ENCODE data around the gene SCN9A.
"Not testable (repeated sequence)": the region's sequence is repeated elsewhere in the genome, so short reads cannot be mapped to it uniquely, and the experiment has no call there.

Gene SCN9A

DNA sequence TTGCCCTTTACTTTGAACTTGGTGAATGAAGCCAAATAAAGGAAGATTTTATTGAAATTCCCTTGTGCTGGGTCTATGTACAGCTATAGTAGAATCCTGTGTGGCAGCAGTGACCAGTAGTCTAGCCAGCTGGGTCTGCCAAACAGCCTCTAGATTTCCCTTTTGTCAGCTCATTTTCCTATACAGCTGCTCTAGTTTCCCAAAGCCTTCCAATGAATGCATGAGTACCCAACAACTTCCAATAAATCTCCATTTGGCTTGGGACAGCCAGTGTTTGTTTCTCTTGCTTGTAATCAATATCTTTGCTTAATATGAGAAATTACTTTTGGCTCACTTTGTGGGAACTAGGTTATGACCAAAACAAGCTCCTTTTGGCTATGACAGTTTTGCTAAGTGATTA lies 43.6 kb downstream of the SCN9A start:
- DNase-seq, result no peak

DNA sequence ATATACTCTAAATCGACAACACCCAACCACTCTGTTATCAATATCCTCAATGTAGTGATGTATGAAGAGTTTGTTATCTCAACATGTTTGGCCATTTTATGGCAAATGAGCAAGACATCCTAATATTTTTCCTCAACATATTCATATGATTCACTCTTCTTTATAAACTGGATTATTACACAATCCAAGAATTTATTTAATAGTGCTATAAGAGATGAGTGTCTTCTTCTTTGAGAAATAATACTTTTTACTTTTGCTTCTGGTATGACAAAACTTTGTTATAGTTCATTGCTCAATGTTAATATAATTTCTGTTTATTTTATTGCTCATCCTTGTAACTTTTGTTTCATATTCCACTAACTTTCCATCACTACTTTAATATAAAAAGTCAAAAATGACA lies 44.3 kb downstream of the SCN9A start:
- no peak for DNase-seq

DNA sequence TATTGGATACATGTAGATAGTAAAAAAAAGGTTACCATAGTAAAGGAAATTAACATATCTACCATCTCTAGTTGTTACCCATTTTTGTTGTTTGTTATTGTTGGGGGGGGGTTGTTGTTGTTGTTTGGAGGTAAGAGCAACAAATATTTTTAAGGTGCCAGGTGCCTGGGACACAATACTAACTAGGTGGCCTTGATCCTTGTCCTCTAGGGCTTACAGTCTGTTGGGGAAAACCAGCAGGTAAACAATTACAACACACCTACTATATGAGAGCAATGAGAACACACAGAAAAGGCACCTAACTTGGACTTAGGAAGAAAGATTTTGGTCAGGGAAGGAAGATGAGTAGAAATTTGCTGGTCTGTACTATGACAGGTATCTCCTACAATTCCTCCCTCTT lies 46.3 kb downstream of the SCN9A start:
- no peak for DNase-seq

DNA sequence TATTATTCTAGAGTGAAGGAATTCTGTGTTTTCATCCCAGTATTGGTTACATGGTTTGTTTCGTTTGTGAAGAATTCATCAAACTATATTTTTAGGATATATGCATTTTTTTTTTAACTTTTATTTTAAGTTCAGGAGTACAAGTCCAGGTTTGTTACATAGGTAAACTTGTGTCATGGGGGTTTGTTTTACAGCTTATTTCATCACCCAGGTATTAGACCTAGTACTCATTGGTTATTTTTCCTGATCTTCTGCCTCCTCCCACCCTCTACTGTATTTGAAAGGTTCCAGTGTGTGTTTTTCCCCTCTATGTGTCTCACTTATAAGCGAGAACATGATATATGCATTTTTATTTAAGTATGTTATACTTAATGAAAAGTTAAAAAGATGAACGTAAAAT lies 47.6 kb downstream of the SCN9A start:
- DNase-seq, result no peak

DNA sequence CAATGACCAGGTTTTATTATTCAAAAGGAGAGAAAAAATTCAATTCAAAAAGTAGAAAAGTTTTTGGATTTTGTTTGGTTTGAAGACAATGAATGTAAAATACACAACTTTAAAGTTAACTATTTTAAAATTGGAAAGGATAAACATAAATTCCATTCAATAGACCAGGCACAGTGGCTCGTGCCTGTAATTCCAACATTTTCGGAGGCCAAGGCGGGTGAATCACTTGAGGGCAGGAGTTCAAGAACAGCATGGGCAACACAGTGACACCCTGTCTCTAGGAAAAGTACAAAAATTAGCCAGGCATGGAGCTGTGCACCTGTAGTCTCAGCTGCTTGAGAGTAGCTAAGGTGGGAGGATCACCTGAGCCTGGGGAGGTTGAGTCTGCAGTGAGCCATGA lies 54.7 kb downstream of the SCN9A start:
- DNase-seq, result no peak

DNA sequence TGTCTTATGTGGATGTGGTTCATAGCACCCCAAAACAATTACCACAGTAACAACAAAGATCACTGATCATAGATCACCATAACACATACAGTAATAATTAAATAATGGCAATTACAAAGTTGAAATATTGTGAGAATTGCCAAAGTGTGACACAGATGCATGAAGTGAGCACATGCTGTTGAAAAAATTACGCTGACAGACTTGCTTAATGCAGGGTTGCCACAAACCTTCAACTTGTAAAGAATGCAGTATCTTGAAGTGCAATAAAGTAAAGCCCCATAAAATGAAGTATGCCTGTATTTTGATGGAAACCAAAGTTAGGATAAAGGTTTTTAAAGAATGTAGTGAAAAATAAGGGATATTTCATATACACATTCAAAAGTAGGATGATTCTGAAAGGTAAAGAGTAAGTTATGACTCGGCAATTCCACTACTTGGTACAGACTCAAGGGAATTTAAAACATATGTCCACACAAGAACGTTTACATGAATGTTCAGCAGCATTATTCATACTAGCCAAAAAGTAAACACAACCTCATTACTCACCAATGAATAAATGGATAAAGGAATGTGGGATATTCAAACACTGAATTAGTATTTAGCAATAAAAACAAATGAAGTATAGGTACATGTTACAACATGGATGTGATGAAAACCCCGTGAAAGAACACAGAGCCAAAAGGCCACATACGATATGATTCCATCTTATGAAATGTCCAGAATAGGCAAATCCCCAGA lies 61.6 kb downstream of the SCN9A start:
- no peak for DNase-seq

DNA sequence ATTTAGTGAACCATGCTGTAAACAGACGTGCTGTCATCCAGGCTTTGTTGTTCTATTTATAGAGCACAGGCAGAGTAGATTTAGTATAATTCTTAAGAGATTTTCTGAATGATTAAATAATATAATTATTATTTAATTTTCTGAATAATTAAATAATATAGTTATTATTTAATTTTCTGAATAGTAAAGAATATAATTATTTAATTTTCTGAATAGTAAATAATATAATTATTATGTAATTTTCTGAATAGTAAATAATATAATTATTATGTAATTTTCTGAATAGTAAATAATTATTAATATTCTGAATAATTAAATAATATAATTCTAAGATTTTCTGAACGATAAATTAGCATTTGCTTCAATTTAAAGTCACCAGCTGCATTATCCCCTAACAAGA lies 62.9 kb downstream of the SCN9A start:
- not testable (repeated sequence) for DNase-seq

DNA sequence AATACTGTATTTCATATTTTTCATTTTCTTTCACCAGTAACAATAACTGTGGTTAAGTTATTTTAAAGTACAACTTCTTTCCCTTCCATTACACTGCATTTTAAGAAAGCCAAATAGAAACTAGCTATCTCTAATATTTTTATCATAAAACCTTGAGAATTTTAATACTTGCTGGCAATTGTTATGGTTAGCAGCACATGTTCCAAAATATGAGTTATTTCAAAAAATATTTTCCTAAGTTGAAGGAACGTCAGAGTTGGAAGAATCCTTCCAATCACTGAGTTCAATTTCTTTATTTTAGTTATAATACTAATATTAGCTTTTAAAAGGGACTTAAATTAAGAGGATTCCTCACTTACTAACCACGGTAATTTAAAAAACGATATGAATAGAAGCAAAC lies 68.4 kb downstream of the SCN9A start:
- no peak for DNase-seq

DNA sequence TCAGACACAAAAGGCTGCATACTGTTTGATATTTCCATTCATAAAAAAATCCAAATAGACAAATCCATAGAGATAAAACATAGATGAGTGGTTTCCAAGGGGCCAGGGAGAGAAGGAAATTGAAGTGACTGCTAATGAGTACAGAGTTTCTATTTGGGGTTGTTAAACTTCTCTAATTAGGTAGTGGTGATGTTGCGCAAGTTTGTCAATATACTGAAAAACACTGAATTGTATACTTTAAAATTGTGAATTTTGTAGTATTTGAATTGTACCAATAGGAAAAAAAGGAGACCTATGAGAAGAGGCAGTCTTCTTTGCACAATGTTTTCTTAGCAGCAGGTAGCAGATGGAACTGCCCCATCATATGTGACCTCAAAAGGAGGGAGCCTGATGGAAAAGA lies 71.1 kb downstream of the SCN9A start:
- DNase-seq, result no peak

DNA sequence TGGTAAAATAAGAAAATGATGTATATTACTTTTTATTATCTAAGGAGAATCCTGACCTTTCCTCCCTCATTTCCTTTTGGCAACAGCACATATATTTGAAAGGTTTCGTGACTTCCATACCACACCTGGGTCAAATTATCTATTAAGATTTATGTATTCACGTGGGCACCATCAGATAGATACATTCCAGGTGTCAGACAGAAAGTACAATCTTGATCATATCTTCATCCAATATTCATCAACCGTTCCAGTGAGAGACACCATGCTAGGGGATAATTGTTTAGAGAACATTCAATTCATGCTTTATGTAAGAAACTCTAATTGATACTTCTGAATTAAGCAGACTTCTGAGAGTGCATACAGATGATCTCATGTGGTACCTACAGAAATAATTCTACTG lies 73.7 kb downstream of the SCN9A start:
- DNase-seq, result no peak

DNA sequence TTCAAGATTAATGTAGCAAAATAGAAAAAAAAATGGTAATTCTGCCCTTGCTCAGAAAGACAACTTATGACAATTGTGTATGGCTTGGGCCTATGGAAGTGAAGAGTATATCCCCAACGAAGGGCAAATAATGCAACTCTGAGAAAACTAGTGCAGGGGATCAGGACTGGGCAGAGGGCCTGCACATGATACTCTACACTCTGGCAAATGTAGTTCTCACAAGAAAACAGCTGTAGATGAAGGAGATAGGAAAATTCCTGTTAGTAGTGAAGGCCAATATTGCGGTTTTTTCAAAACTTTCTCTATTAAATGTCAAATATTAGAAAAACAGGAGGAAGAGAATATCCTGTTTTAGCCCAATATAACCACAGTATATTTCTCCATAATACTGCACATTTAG lies 77.8 kb downstream of the SCN9A start:
- no peak for DNase-seq

DNA sequence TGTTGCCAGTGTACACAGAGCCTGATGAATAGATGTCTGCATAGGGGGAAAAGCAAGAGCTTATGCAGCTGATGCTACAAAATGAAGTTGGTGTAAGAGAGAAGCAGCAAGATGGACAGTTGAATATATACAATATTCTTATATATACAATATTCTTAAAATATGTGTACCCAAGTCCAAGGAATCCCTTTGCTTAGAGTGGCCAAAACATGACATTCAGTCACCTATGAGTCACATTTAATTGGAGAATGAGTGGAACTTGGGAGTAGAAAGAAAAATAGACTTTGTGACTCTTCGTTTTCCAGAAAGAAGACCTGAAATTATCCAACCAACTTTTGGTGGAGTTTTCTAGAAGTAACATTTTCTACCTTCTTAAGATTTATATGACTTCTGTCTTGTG lies 81.8 kb downstream of the SCN9A start:
- DNase-seq, result no peak

DNA sequence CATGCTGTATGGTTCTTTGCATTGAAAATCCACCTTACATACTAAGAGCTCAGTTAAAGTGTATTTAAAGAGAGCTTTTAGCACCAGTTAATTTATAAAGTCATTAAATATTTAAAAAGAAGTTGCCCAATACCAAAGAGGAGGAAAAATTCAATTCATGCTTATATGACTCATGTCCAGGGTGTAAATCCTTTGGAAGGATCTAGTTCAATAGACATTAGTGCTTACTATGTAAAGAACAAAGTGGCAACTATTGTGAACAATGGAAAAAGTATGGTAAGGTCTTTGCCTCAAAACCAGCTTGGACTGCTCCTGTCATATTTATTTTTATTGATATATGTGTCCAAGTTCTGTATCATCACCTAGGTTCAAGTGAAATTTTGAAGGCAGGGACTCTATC lies 90.5 kb downstream of the SCN9A start:
- DNase-seq, result no peak

DNA sequence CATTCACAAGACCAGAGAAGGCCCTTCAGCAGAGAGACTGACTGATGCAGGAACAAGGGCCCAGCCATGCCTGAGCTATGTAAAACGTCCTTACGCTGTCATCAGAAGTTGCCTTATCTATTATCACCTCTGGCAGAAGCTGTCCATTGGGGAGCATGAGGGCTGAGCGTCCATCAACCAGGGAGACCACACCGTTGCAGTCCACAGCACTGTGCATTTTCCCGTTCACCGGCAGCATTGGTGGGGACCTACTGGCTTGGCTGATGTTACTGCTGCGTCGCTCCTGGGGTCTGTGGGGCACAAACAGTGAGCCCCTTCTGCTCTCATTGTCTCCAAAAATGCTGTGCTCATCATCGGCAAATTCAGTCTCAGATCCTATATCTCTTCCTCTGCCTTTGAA lies 91.4 kb downstream of the SCN9A start:
- DNase-seq, result no peak

DNA sequence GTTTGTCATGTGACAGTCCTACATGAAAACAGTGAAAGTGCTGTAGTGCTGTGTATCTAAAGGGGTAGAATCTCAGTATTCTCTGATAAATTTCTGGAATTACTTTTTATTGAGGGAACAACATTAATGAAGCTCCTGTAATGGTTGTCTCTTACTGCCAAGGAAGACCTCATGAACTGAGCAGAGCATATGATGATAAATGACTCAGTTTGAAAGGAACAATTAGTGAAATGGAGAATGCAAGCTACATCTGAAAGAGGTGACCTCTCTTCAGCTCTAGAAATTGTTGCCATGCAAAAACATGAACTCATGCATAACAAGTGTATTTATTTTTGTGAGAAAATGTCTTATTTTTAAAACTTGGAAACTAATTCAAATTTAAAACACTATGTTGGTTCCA lies 93.6 kb downstream of the SCN9A start:
- no peak for DNase-seq

DNA sequence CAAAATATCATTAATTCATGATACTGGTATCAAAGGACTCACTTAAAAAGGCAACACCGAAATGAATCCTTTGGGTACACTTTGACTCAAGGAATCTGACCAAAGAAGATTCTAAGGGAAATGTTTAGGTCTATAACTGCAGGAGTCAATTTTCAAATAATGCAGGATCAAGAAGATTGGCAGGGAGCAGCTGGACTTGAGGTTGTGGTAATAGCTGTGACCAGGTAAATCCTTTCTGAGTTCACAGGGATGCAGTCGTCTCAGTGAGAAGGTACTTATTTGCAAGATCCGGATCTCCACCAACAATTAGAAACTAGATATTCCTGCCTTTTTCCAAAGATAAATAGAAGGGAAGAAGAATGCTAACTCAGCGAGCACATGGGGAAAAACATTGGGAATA lies 96.9 kb downstream of the SCN9A start:
- DNase-seq, result no peak

DNA sequence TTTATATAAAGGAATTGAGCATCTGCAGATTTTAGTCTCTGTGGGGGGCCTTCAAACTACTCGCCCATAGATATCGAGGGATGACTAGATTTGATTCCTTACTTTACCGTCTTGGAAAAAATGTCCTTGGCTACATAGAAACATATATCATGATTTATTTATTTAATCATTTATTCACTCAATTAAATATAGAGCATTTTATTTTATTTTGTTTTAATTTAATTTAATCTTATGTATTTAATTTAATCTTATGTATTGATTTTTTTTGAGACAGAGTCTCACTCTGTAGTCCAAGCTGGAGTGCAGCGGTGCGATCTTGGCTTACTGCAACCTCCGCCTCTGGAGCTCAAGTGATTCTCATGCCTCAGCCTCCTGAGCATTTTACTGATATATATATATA lies 105.4 kb downstream of the SCN9A start:
- DNase-seq, result no peak

DNA sequence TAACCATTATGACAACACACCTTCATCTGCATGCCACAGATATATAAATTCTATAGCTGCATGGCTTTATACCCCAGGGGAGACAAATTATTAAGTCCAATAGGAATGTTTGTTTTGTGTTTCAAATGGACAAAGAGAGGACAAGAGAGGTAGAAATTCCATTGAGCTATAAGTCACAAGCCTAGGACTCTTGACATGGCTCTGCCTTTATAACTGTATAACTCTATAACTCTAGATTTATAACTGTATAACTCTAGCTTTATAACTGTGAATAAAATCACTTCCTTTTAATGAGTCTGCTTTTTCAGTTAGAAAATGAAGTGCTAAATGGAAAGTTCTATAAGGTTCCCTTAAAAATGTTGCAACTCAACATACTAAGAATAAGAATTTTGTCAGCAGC lies 106.4 kb downstream of the SCN9A start:
- DNase-seq, result no peak

DNA sequence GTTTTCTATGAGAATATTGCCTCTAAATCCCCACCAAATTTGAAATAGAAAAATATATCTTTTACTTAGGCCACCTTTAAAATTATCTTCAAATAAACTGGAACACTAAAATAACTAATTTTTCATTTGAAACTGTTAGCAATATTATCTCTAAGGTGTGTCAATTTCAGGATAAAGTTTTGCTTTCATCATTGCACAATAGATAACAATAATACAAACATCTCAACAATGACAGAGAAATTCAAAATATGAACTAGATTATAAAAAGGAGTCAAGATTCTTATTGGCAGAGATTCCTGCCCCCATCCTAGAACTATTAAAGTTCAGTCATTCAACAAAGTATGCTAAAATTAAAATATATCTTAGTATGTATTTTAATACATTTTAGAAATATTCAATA lies 117.9 kb downstream of the SCN9A start:
- no peak for DNase-seq

DNA sequence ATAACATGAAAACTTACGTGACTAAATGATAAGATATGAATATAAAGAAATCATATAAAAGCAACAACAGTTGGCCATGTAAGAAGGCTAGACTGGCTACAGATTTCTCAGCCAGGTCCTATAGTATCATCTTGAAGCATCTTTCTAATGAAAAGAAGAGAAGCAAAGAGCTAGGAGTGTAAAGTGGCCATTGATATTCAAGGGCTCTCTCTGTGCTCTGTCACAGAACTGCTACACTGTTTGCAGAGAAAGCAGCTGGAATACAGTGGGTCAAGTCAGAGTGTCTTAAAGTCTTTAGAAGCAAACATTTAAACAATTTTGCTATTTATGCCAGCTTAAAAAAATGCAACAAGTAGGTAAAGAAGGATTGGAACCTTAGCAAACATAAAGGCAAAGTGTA lies 118.8 kb downstream of the SCN9A start:
- no peak for DNase-seq

DNA sequence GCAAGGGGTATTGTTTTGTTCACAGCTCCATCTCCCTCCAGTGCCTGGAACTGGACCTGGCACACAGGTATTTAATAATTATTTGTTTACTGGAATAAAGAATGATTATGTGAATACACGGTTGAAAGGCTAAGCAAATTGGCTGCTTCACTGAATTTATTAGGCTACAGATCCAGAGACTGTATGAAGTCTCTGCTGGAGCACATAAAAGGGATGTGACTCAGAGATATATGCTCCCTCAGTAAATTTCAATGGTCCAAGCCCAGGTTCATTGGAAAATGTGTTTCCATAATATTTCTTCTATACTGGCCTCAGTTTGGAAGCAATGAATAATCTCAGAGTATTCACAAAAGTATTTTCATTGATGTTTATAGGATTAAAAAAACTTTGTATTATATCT lies 126.4 kb downstream of the SCN9A start:
- DNase-seq, result no peak

DNA sequence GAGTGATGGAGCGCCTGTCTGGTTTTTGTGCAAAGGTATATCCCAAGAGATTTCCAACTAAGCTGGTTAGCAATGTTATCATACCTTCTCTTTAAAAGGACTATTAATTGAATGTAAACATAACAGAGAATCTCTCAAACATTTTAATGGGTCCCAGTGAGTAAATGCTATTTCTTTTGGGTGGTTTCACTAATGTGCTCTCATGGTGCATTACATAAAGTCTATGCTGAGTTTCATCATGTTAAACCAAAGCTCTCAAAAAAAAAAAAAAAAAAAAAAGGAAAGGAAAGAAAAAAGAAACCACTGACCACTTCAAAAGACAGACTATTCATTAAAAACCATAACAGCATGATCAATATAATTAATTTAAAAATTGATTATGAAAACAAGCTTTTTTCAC lies 128.8 kb downstream of the SCN9A start:
- DNase-seq, result no peak

DNA sequence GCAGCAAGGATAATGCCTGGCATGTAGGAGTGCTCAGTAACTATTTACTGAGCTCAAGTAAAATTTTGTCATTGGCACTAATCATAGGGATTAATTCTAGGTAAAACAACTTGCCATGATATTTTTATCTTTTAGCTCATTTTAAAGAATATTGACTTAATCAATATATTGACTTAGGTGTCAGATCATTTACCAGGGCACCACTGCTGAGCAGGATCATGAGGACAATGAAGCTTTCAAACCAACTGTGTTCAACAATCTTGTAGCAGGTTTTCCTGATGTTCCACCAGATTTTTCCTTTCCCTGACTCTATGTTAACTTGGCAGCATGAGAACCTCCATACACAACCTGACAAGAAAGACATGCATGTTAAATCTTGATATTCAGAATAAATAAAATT lies 133.4 kb downstream of the SCN9A start:
- no peak for DNase-seq

DNA sequence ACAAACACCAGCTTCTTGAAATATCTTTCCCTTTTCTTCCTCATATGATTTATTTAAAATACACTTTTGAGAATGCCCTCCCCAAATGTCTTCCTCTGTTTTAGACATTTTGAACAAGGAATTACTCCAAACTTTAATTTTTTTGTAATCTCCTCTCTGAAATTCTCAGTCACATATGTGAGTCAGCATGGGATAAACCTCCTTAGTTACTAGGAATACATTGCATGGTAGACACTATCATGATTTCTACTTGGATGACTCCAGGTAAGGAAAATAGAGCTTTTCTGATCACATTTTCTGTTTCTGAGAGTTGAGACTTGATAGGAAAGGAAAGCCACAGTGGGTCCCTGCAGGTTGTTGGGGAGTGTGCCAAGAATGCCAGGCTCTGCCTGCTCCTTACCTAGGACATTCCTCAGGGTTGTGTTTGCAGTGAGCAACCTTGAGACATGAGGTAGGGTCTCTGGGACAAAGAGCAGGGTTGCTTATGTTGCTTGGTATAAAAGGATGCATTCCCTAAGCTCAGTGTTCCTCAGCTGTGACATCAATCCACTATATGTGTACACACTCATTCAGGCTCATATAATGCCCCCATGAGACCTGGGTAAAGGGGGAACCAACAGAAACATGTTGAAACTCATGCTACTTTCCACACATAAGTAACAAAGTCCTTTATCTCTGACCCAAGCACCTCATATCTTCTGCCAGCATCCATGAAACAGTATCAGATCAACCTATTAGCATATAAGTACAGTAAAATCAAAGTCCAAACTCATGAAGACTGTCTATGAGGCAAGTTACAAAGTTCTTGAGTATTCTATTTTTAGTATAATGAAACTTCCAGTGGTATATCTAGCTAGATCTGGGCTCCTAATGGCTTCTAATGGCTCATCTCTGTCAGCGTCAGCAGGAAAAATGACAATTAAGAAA lies 135.1 kb downstream of the SCN9A start:
- DNase-seq, result no peak

DNA sequence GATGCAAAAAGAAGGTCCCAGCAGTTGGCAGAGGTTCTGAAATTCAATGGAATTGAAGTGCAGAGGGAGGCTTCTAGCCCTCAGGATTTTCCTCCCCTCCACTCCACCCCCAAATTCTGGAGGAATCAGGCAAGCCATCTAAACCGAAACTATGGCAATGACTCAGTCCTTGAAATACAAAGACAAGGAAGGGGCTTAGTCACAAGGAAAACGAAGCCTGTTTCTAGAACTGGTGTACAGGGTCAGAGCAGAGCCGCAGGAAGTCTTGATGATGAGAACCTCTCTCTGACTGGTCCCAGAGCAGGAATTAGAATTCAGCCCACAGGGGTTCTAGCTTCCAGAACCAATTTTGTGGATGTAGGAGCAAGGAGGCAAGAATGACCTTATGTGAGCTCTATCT lies 136.2 kb downstream of the SCN9A start:
- no peak for DNase-seq
